ENCODE measurements around the gene UBN1.
A peak's percentile ranks its signal among the peaks of the same experiment; 100 is the strongest.

UBN1 gene

GRCh38 chr16:4803401-4803844, 43.9 kb upstream of the UBN1 start:
- peak overlapping the region in 1 of 2 donors; percentile 94 for H3K27ac ChIP-seq (ENCODE audit: low read depth in 2 of 2, low read length in 2 of 2)
- H3K9ac ChIP-seq (ENCODE audit: low read depth in 1 of 2, low read length in 2 of 2), result peak overlapping the region; percentile 72 to 85
- peaks cover 10 to 28% of the 10 kb centered on the region in 2 donors for H3K36me3 ChIP-seq (ENCODE audit: control insufficient read depth in 2 of 2, insufficient read depth in 2 of 2, low read length in 2 of 2)

GRCh38 chr16:4803898-4804762, 43.2 kb upstream of the UBN1 start:
- no peaks in the 10 kb centered on the region for H3K9me3 ChIP-seq (ENCODE audit: control insufficient read depth in 2 of 2, low read length in 2 of 2)
- H3K27me3 ChIP-seq (ENCODE audit: control insufficient read depth in 2 of 2, insufficient read depth in 2 of 2, low read length in 2 of 2), result no peaks in the 10 kb centered on the region
- no peak overlapping the region for H3K27ac ChIP-seq (ENCODE audit: low read depth in 2 of 2, low read length in 2 of 2)
- peaks cover 7 to 29% of the 10 kb centered on the region in 2 donors for H3K36me3 ChIP-seq (ENCODE audit: control insufficient read depth in 2 of 2, insufficient read depth in 2 of 2, low read length in 2 of 2)
- peaks cover 19 to 20% of the 10 kb centered on the region in 2 donors for H3K4me1 ChIP-seq (ENCODE audit: control insufficient read depth in 2 of 2, insufficient read depth in 2 of 2, low read length in 2 of 2)
- H3K4me3 ChIP-seq (ENCODE audit: low read length in 2 of 2), result no peak overlapping the region
- H3K9ac ChIP-seq (ENCODE audit: low read depth in 1 of 2, low read length in 2 of 2), result no peak overlapping the region

More at GRCh38 chr16:4803401-4803844, 43.9 kb upstream of the UBN1 start:
- Histone ChIP-seq H3K4me3 (ENCODE audit: low read length in 2 of 2) (peak overlapping the region; percentile 69 to 72), H3K27me3 (ENCODE audit: control insufficient read depth in 2 of 2, insufficient read depth in 2 of 2, low read length in 2 of 2) (no peaks in the 10 kb centered on the region), H3K9me3 (ENCODE audit: control insufficient read depth in 2 of 2, low read length in 2 of 2) (no peaks in the 10 kb centered on the region), H3K4me1 (ENCODE audit: control insufficient read depth in 2 of 2, insufficient read depth in 2 of 2, low read length in 2 of 2) (peaks cover 19 to 20% of the 10 kb centered on the region in 2 donors)

- Histone ChIP-seq H3K27me3 (ENCODE audit: control insufficient read depth in 2 of 2, insufficient read depth in 2 of 2, low read length in 2 of 2) (no peaks in the 10 kb centered on the region), H3K9me3 (ENCODE audit: control insufficient read depth in 2 of 2, low read length in 2 of 2) (no peaks in the 10 kb centered on the region), H3K9ac (ENCODE audit: low read depth in 1 of 2, low read length in 2 of 2) (no peak overlapping the region), H3K4me1 (ENCODE audit: control insufficient read depth in 2 of 2, insufficient read depth in 2 of 2, low read length in 2 of 2) (peaks cover 16 to 17% of the 10 kb centered on the region in 2 donors), H3K36me3 (ENCODE audit: control insufficient read depth in 2 of 2, insufficient read depth in 2 of 2, low read length in 2 of 2) (peaks cover 7 to 30% of the 10 kb centered on the region in 2 donors), H3K27ac (ENCODE audit: low read depth in 2 of 2, low read length in 2 of 2) (no peak overlapping the region), H3K4me3 (ENCODE audit: low read length in 2 of 2) (no peak overlapping the region)
These were observed 42.0 kb upstream of the UBN1 start for GRCh38 chr16:4805231-4805630.

GRCh38 chr16:4806280-4806679, 41.0 kb upstream of the UBN1 start:
- Histone ChIP-seq H3K4me1 (ENCODE audit: control insufficient read depth in 2 of 2, insufficient read depth in 2 of 2, low read length in 2 of 2) (peaks cover 6 to 7% of the 10 kb centered on the region in 2 donors), H3K4me3 (ENCODE audit: low read length in 2 of 2) (no peak overlapping the region), H3K9ac (ENCODE audit: low read depth in 1 of 2, low read length in 2 of 2) (no peak overlapping the region), H3K9me3 (ENCODE audit: control insufficient read depth in 2 of 2, low read length in 2 of 2) (no peaks in the 10 kb centered on the region), H3K36me3 (ENCODE audit: control insufficient read depth in 2 of 2, insufficient read depth in 2 of 2, low read length in 2 of 2) (peaks cover 10 to 35% of the 10 kb centered on the region in 2 donors), H3K27me3 (ENCODE audit: control insufficient read depth in 2 of 2, insufficient read depth in 2 of 2, low read length in 2 of 2) (no peaks in the 10 kb centered on the region), H3K27ac (ENCODE audit: low read depth in 2 of 2, low read length in 2 of 2) (no peak overlapping the region)

- Histone ChIP-seq H3K4me1 (ENCODE audit: control insufficient read depth in 2 of 2, insufficient read depth in 2 of 2, low read length in 2 of 2) (no peaks in the 10 kb centered on the region), H3K36me3 (ENCODE audit: control insufficient read depth in 2 of 2, insufficient read depth in 2 of 2, low read length in 2 of 2) (peaks cover 45 to 54% of the 10 kb centered on the region in 2 donors), H3K9me3 (ENCODE audit: control insufficient read depth in 2 of 2, low read length in 2 of 2) (no peaks in the 10 kb centered on the region), H3K27ac (ENCODE audit: low read depth in 2 of 2, low read length in 2 of 2) (no peak overlapping the region), H3K9ac (ENCODE audit: low read depth in 1 of 2, low read length in 2 of 2) (no peak overlapping the region), H3K27me3 (ENCODE audit: control insufficient read depth in 2 of 2, insufficient read depth in 2 of 2, low read length in 2 of 2) (no peaks in the 10 kb centered on the region), H3K4me3 (ENCODE audit: low read length in 2 of 2) (no peak overlapping the region)
These were observed 36.0 kb upstream of the UBN1 start for GRCh38 chr16:4811242-4811641.

- H3K27ac ChIP-seq (ENCODE audit: low read depth in 2 of 2, low read length in 2 of 2), result no peak overlapping the region
- H3K27me3 ChIP-seq (ENCODE audit: control insufficient read depth in 2 of 2, insufficient read depth in 2 of 2, low read length in 2 of 2), result no peaks in the 10 kb centered on the region
- H3K9ac ChIP-seq (ENCODE audit: low read depth in 1 of 2, low read length in 2 of 2), result no peak overlapping the region
- no peak overlapping the region for H3K4me3 ChIP-seq (ENCODE audit: low read length in 2 of 2)
- no peaks in the 10 kb centered on the region for H3K4me1 ChIP-seq (ENCODE audit: control insufficient read depth in 2 of 2, insufficient read depth in 2 of 2, low read length in 2 of 2)
- no peaks in the 10 kb centered on the region for H3K9me3 ChIP-seq (ENCODE audit: control insufficient read depth in 2 of 2, low read length in 2 of 2)
- H3K36me3 ChIP-seq (ENCODE audit: control insufficient read depth in 2 of 2, insufficient read depth in 2 of 2, low read length in 2 of 2), result peaks cover 45 to 53% of the 10 kb centered on the region in 2 donors
These were observed 35.5 kb upstream of the UBN1 start for GRCh38 chr16:4811773-4812172.

GRCh38 chr16:4813251-4814003, 33.9 kb upstream of the UBN1 start:
- no peak overlapping the region for H3K4me3 ChIP-seq (ENCODE audit: low read length in 2 of 2)
- H3K27me3 ChIP-seq (ENCODE audit: control insufficient read depth in 2 of 2, insufficient read depth in 2 of 2, low read length in 2 of 2), result no peaks in the 10 kb centered on the region
- H3K9me3 ChIP-seq (ENCODE audit: control insufficient read depth in 2 of 2, low read length in 2 of 2), result no peaks in the 10 kb centered on the region
- H3K9ac ChIP-seq (ENCODE audit: low read depth in 1 of 2, low read length in 2 of 2), result no peak overlapping the region
- H3K4me1 ChIP-seq (ENCODE audit: control insufficient read depth in 2 of 2, insufficient read depth in 2 of 2, low read length in 2 of 2), result no peaks in the 10 kb centered on the region
- H3K36me3 ChIP-seq (ENCODE audit: control insufficient read depth in 2 of 2, insufficient read depth in 2 of 2, low read length in 2 of 2), result peaks cover 47 to 53% of the 10 kb centered on the region in 2 donors
- H3K27ac ChIP-seq (ENCODE audit: low read depth in 2 of 2, low read length in 2 of 2), result no peak overlapping the region

- Histone ChIP-seq H3K9ac (ENCODE audit: low read depth in 1 of 2, low read length in 2 of 2) (no peak overlapping the region), H3K9me3 (ENCODE audit: control insufficient read depth in 2 of 2, low read length in 2 of 2) (no peaks in the 10 kb centered on the region), H3K27ac (ENCODE audit: low read depth in 2 of 2, low read length in 2 of 2) (no peak overlapping the region), H3K4me1 (ENCODE audit: control insufficient read depth in 2 of 2, insufficient read depth in 2 of 2, low read length in 2 of 2) (no peaks in the 10 kb centered on the region), H3K4me3 (ENCODE audit: low read length in 2 of 2) (no peak overlapping the region), H3K36me3 (ENCODE audit: control insufficient read depth in 2 of 2, insufficient read depth in 2 of 2, low read length in 2 of 2) (peaks cover 51 to 53% of the 10 kb centered on the region in 2 donors), H3K27me3 (ENCODE audit: control insufficient read depth in 2 of 2, insufficient read depth in 2 of 2, low read length in 2 of 2) (no peaks in the 10 kb centered on the region)
These were observed 33.2 kb upstream of the UBN1 start for GRCh38 chr16:4814046-4814445.

- Histone ChIP-seq H3K27ac (ENCODE audit: low read depth in 2 of 2, low read length in 2 of 2) (no peak overlapping the region), H3K9me3 (ENCODE audit: control insufficient read depth in 2 of 2, low read length in 2 of 2) (no peaks in the 10 kb centered on the region), H3K4me3 (ENCODE audit: low read length in 2 of 2) (no peak overlapping the region), H3K36me3 (ENCODE audit: control insufficient read depth in 2 of 2, insufficient read depth in 2 of 2, low read length in 2 of 2) (peaks cover 54 to 58% of the 10 kb centered on the region in 2 donors), H3K4me1 (ENCODE audit: control insufficient read depth in 2 of 2, insufficient read depth in 2 of 2, low read length in 2 of 2) (no peaks in the 10 kb centered on the region), H3K9ac (ENCODE audit: low read depth in 1 of 2, low read length in 2 of 2) (no peak overlapping the region), H3K27me3 (ENCODE audit: control insufficient read depth in 2 of 2, insufficient read depth in 2 of 2, low read length in 2 of 2) (no peaks in the 10 kb centered on the region)
These were observed 32.6 kb upstream of the UBN1 start for GRCh38 chr16:4814542-4815173.

GRCh38 chr16:4820652-4821051, 26.6 kb upstream of the UBN1 start:
- H3K36me3 ChIP-seq (ENCODE audit: control insufficient read depth in 2 of 2, insufficient read depth in 2 of 2, low read length in 2 of 2), result peaks cover 57 to 64% of the 10 kb centered on the region in 2 donors
- no peak overlapping the region for H3K4me3 ChIP-seq (ENCODE audit: low read length in 2 of 2)
- H3K27me3 ChIP-seq (ENCODE audit: control insufficient read depth in 2 of 2, insufficient read depth in 2 of 2, low read length in 2 of 2), result no peaks in the 10 kb centered on the region
- H3K9me3 ChIP-seq (ENCODE audit: control insufficient read depth in 2 of 2, low read length in 2 of 2), result no peaks in the 10 kb centered on the region
- no peak overlapping the region for H3K9ac ChIP-seq (ENCODE audit: low read depth in 1 of 2, low read length in 2 of 2)
- no peaks in the 10 kb centered on the region for H3K4me1 ChIP-seq (ENCODE audit: control insufficient read depth in 2 of 2, insufficient read depth in 2 of 2, low read length in 2 of 2)
- H3K27ac ChIP-seq (ENCODE audit: low read depth in 2 of 2, low read length in 2 of 2), result no peak overlapping the region
